ENCODE data around the gene ADAMTSL4. TPM values are rescaled to one million over a fixed set of nuclear protein-coding genes. Genes with fewer than 3 reads are reported as not detected.
"Not testable (repeated sequence)": the region's sequence is repeated elsewhere in the genome, so short reads cannot be mapped to it uniquely, and the experiment has no call there.

ADAMTSL4 gene
- polyA plus RNA-seq, 1 experiment: 8.6 TPM

DNA sequence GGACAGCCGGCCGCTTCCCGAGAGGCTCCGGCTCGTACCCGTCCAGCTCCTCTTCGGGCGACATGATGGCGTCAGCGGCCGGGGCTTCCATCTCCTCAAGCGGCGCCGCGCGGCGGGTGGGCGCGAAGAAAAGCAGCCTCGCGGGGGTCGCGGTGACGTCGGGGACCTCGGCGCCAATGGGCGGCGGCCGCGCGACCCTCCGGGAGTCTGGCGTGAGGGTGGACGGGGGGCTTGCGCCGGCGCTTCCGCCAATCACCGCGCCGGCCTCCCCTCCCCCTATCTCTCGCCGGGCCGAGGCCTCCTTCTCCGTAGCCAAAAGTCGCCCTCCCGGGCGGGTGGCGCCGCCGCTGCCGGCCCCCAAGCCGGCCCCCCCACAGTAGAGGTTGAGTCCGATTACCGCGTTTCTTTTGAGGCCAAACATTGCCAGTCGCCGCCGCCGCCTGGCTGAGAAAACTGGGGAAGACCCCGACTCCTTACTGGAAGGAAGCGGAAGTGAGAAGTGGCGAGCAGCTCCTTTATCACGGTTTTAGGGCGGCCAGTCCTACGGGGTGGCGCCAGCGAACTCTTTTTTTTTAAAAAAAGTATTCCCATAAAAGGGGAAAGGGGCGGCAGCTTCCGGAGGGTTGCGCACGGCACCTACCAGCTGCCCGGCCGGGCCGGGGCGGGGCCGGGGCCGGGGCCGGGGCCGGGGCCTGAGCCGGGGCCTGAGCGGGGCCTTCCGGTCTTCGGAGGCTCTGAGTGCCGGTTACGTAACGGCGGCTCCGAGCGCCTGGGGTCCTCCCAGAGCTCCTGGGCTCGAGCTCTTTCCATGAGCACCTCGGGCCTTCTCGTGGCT is 30.1 kb downstream of the ADAMTSL4 start, which contains the start of gene MCL1:
MCL1 (minus strand) TSS at position 501 of the 835 bp plus-strand sequence; CDS start at position 421, 80 bp downstream.
- DNase-seq (ENCODE audit: low read depth): peak; percentile 79
- ChIA-PET CTCF (interaction anchor here (0.5 to 8.4 kb wide), 12 partner anchors 8 to 506 kb away, joined by 3 to 72 read pairs (median 3); no protein-coding TSS in a partner anchor), POLR2A (interaction anchor here (0.6 to 2.7 kb wide), 10 partner anchors 11 to 235 kb away, joined by 3 to 22 read pairs (median 5); partner anchors contain the start of genes CTSS and ENSA)
- peaks cover 10% of the 10 kb centered on the region for H3K36me3 ChIP-seq (ENCODE audit: control insufficient read depth, insufficient read depth, low read length)
- TF ChIP-seq, protein P1, sequence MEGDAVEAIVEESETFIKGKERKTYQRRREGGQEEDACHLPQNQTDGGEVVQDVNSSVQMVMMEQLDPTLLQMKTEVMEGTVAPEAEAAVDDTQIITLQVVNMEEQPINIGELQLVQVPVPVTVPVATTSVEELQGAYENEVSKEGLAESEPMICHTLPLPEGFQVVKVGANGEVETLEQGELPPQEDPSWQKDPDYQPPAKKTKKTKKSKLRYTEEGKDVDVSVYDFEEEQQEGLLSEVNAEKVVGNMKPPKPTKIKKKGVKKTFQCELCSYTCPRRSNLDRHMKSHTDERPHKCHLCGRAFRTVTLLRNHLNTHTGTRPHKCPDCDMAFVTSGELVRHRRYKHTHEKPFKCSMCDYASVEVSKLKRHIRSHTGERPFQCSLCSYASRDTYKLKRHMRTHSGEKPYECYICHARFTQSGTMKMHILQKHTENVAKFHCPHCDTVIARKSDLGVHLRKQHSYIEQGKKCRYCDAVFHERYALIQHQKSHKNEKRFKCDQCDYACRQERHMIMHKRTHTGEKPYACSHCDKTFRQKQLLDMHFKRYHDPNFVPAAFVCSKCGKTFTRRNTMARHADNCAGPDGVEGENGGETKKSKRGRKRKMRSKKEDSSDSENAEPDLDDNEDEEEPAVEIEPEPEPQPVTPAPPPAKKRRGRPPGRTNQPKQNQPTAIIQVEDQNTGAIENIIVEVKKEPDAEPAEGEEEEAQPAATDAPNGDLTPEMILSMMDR (IDR thresholded peaks at IDR 0.05; ENCODE audit: insufficient read depth, low read depth, low read length): 0 out of 2 replicates have a peak, but pooled peaks have one; percentile 11
- no peaks in the 10 kb centered on the region for H3K27me3 ChIP-seq (ENCODE audit: control insufficient read depth, insufficient read depth, low read length)
- H3K4me3 ChIP-seq (ENCODE audit: low read depth, low read length): peak within 1 kb of the TSS; percentile 74

DNA sequence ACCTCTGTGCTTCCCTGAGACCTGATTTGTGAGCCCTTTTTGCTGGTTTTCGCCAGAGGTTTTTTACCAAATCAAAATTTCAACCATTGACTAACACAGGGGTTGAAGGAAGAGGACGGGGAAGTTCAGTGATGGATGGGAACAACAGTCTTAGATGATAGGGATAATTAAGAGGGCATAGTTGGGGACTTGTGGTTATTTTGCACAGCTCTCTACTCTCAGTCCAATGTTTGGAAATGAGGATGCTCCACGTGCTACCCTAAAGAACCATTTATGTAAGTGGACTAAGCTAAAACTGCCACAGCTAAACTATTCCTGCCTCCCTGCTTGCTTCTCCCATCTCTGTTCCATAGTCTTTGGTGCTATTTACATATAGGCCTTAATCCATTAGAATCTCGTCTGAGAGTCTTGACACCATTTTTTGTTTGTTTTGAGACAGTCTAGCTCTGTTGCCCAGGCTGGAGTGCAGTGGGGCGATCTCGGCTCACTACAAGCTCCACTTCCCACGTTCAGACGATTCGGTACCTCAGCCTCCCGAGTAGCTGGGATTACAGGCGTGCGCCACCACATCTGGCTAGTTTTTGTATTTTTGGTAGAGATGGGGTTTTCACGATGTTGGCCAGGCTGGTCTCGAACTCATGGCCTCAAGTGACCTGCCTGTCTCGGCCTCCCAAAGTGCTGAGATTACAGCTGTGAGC is 30.9 kb downstream of the ADAMTSL4 start:
- TF ChIP-seq, protein P1 (IDR thresholded peaks at IDR 0.05; ENCODE audit: insufficient read depth, low read depth, low read length): no peak
- no peak for DNase-seq (ENCODE audit: low read depth)
- Histone ChIP-seq H3K36me3 (ENCODE audit: control insufficient read depth, insufficient read depth, low read length) (peaks cover 8% of the 10 kb centered on the region), H3K4me3 (ENCODE audit: low read depth, low read length) (peak overlapping the region; percentile 16), H3K27me3 (ENCODE audit: control insufficient read depth, insufficient read depth, low read length) (no peaks in the 10 kb centered on the region)
- ChIA-PET POLR2A (interaction anchor here (0.6 to 2.7 kb wide), 7 partner anchors 12 to 236 kb away, joined by 3 to 22 read pairs (median 6); partner anchors contain the start of genes CTSS and ENSA), CTCF (interaction anchor here (0.6 to 8.4 kb wide), 12 partner anchors 9 to 112 kb away, joined by 3 to 72 read pairs (median 4); no protein-coding TSS in a partner anchor)

GRCh38 chr1:150580966-150581365 is 31.8 kb downstream of the ADAMTSL4 start:
- DNase-seq (ENCODE audit: low read depth); H3K36me3 ChIP-seq (ENCODE audit: control insufficient read depth, insufficient read depth, low read length); POLR2A ChIA-PET; H3K4me3 ChIP-seq (ENCODE audit: low read depth, low read length); H3K27me3 ChIP-seq (ENCODE audit: control insufficient read depth, insufficient read depth, low read length): not testable (repeated sequence)
- CTCF ChIA-PET: interaction anchor here (1.6 to 8.4 kb wide), 2 partner anchors 16 to 21 kb away, joined by 5 to 72 read pairs; no protein-coding TSS in a partner anchor

DNA sequence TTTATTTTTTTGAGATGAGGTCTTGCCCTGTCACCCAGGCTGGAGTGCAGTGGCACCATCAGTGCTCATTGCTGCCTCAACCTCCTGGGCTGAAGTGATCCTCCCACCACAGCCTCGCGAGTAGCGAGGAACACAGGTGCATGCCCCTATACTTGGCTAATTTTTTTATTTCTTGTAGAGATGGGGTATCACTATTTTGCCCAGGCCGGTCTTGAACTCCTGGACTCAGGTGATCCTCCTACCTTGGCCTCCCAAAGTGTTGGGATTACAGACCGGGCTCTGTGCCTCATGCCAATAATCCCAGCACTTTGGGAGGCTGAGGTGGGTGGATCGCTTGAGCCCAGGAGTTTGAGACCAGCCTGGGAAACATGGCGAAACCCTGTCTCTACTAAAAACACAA is 32.2 kb downstream of the ADAMTSL4 start:
- H3K27me3 ChIP-seq (ENCODE audit: control insufficient read depth, insufficient read depth, low read length); DNase-seq (ENCODE audit: low read depth); POLR2A ChIA-PET; H3K4me3 ChIP-seq (ENCODE audit: low read depth, low read length); H3K36me3 ChIP-seq (ENCODE audit: control insufficient read depth, insufficient read depth, low read length): not testable (repeated sequence)
- CTCF ChIA-PET: interaction anchor here (1.1 to 1.6 kb wide), 2 partner anchors 16 to 37 kb away, joined by 3 to 5 read pairs; no protein-coding TSS in a partner anchor

DNA sequence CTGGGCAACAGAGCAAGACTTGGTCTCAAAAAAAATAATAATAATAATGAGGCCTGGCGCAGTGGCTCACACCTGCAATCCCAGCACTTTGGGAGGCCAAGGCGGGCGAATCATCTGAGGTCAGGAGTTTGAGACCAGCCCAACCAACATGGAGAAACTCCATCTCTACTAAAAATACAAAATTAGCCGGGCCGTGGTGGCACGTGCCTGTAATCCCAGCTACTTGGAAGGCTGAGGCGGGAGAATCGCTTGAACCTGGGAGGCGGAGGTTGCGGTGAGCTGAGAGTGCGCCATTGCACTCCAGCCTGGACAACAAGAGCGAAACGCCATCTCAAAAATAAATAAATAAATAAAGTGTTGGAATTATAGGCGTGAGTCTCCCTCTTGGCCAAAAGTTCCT is 32.8 kb downstream of the ADAMTSL4 start:
- H3K36me3 ChIP-seq (ENCODE audit: control insufficient read depth, insufficient read depth, low read length); DNase-seq (ENCODE audit: low read depth): not testable (repeated sequence)

DNA sequence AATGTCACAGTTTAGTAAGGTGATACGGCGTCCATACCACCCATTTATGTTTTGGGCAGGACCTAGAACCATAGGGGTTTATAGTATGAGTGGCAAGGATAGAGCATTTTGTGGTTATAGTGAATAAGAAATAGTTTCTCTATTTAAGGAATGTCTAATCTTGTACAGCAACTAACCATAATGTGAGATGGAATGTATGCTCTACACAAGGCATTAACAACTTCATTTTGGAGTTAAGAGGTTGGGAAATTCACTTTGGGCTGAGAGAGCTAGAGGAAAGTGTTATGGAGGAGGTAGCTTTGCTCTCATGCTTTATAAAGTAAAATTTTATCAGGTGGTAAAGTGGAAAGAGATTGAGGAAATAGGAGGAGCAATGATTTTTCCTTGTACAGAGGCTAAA is 33.2 kb downstream of the ADAMTSL4 start:
- H3K36me3 ChIP-seq (ENCODE audit: control insufficient read depth, insufficient read depth, low read length): no peaks in the 10 kb centered on the region
- no peak overlapping the region for H3K4me3 ChIP-seq (ENCODE audit: low read depth, low read length)
- TF ChIP-seq, protein P1 (IDR thresholded peaks at IDR 0.05; ENCODE audit: insufficient read depth, low read depth, low read length): no peak
- ChIA-PET CTCF (interaction anchor here (1.1 kb wide), 1 partner anchor 36 kb away, joined by 3 read pairs; no protein-coding TSS in a partner anchor), POLR2A (no interaction called here)
- DNase-seq (ENCODE audit: low read depth): no peak
- H3K27me3 ChIP-seq (ENCODE audit: control insufficient read depth, insufficient read depth, low read length): no peaks in the 10 kb centered on the region

More for the DNA sequence above, 32.8 kb downstream of the ADAMTSL4 start:
- POLR2A ChIA-PET; H3K4me3 ChIP-seq (ENCODE audit: low read depth, low read length); H3K27me3 ChIP-seq (ENCODE audit: control insufficient read depth, insufficient read depth, low read length): not testable (repeated sequence)
- CTCF ChIA-PET: interaction anchor here (1.1 kb wide), 1 partner anchor 37 kb away, joined by 3 read pairs; no protein-coding TSS in a partner anchor

Data from BJ (cell line).